Esophagus muscularis mucosa (tissue), 3 donors: ENCODE measurements around the gene CPEB3.

ENCODE experiments used
- CTCF ChIP-seq, 3 experiments: fragments of 200-600 bp in 2 of 3; fragments of 450-650 bp in 1 of 3; sonication (generic) in 2 of 3; IDR thresholded peaks; one replicate each; pipeline ENCODE4 v1.5.1; 2017 to 2019; ENCODE audit warnings: antibody characterized with exemption in 3 of 3, mild to moderate bottlenecking in 2 of 3, moderate library complexity in 1 of 3
- POLR2A ChIP-seq: fragments of 450-650 bp; IDR thresholded peaks from one replicate; pipeline ENCODE4 v1.6.1; 2017; ENCODE audit warnings: antibody characterized with exemption, moderate library complexity, mild to moderate bottlenecking, low read depth

- TF ChIP-seq CTCF (IDR thresholded peaks at IDR 0.05) = no peak
- TF ChIP-seq POLR2A = no peak
Observed at GRCh38 chr10:92150823-92151222, 140.1 kb downstream of the CPEB3 start.
